Neural cell (in vitro differentiated cells): ENCODE measurements around the gene ACAP1.

Experiments used
- CTCF ChIP-seq: fragments of 450-650 bp; IDR thresholded peaks from 2 replicates; pipeline ENCODE4 v1.5.1; 2014; ENCODE audit warnings: antibody characterized with exemption, mild to moderate bottlenecking, moderate library complexity; ENCODE audit not compliant: poor library complexity, severe bottlenecking
- EZH2 ChIP-seq: fragments of 200-600, 300-800 bp; shearing (Covaris generic), sonication (generic); IDR thresholded peaks from 2 replicates; pipeline ENCODE4 v1.6.1; 2014; ENCODE audit warnings: antibody characterized with exemption, low read length, borderline replicate concordance, mild to moderate bottlenecking; ENCODE audit not compliant: insufficient read depth, poor library complexity, severe bottlenecking
- POLR2AphosphoS5 ChIP-seq: IDR thresholded peaks from 2 replicates; pipeline ENCODE4 v1.6.1; 2012
- RAD21 ChIP-seq: fragments of 450-650 bp; conservative IDR thresholded peaks from 2 replicates; pipeline ENCODE4 v1.6.1; 2014; ENCODE audit warnings: antibody characterized with exemption, mild to moderate bottlenecking, moderate library complexity

DNA sequence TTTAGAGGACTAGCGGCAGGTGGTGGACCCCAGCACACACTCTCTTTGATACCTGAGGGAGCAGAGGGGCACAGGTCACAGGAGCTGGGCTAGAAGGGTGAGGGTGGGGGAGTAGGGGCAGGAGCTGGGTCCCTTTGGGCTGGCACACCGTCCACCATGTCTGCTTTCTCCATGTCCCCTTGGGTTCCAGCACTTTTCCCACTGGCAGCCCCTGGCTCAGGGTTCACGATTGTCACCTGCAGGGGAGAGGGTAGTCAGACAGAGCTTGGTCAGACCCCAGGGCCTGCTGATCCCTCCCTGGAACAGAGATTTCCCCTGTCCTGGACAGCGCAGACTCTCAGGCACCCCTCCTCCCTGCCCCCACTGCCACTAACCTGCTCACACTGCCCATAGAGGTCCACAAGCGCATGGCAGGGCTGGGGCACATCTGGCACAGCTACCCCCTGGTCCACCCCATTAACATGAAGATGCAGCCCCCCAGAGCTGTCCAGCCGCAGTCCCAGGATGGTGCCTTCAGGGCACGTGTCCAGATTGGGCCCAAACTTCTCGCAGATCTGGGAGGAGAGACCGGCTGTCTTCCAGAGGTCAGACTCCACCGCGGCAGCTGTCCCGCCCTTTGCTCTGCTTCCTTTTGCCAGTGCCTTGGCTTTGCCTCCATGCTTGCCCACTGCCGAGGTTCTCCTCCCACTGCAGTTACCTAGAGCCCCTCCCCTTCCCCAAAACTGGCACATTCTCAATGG, 18.0 kb upstream of the ACAP1 start:
- TF ChIP-seq CTCF (no peak), POLR2AphosphoS5 (no peak), RAD21 (no peak), EZH2 (no peak)
